GM21576 (cell line): ENCODE results near the gene NOL3.

ENCODE experiments used
- ATAC-seq: cut with Tn5 transposase; IDR thresholded peaks from one replicate; pipeline ENCODE4 v1.9.1; 2021; ENCODE audit warnings: mild to moderate bottlenecking, moderate library complexity; ENCODE audit not compliant: unreplicated experiment

NOL3 gene

GRCh38 chr16:67169642-67170167 lies 633 bp upstream of the NOL3 start:
- ATAC-seq: no peak

- no peak for ATAC-seq
Measured at GRCh38 chr16:67170949-67171649, 761 bp downstream of the NOL3 start.

GRCh38 chr16:67173323-67173722 lies 3.0 kb downstream of the NOL3 start:
- ATAC-seq: no peak

- peak; percentile 34 for ATAC-seq
Measured at GRCh38 chr16:67173808-67174705, 3.7 kb downstream of the NOL3 start.

GRCh38 chr16:67174706-67175231 lies 4.4 kb downstream of the NOL3 start:
- no peak for ATAC-seq

GRCh38 chr16:67176662-67177061 lies 6.3 kb downstream of the NOL3 start:
- no peak for ATAC-seq

- no peak for ATAC-seq
Measured at GRCh38 chr16:67177743-67178699, 7.7 kb downstream of the NOL3 start.

GRCh38 chr16:67179421-67180080 lies 9.2 kb downstream of the NOL3 start:
- no peak for ATAC-seq

- ATAC-seq: no peak
Measured at GRCh38 chr16:67180166-67180565, 9.8 kb downstream of the NOL3 start.

GRCh38 chr16:67181346-67181745 lies 11.0 kb downstream of the NOL3 start:
- no peak for ATAC-seq

GRCh38 chr16:67182288-67182687 lies 11.9 kb downstream of the NOL3 start:
- ATAC-seq: no peak

GRCh38 chr16:67183284-67183626 lies 12.9 kb downstream of the NOL3 start:
- peak; percentile 1 for ATAC-seq

- peak; percentile 92 for ATAC-seq
Measured at GRCh38 chr16:67183627-67184452, 13.5 kb downstream of the NOL3 start, which contains the start of gene MATCAP1. TSS of gene MATCAP1 (minus strand) at chr16:67183963. CDS start at chr16:67180610, 3,353 bp downstream.

GRCh38 chr16:67184453-67184994 lies 14.2 kb downstream of the NOL3 start:
- no peak for ATAC-seq

GRCh38 chr16:67184995-67185650 lies 14.8 kb downstream of the NOL3 start:
- ATAC-seq: no peak

GRCh38 chr16:67185651-67186134 lies 15.4 kb downstream of the NOL3 start:
- ATAC-seq: no peak

GRCh38 chr16:67186550-67186950 lies 16.2 kb downstream of the NOL3 start:
- no peak for ATAC-seq
